Measurements from ENCODE around the gene CDK11B.

The CDK11B gene

GRCh38 chr1:1599935-1600860 lies 58.6 kb downstream of the CDK11B start, which contains the start of gene FNDC10:
Gene FNDC10 (minus strand): TSS chr1:1600135. CDS start chr1:1600015, 120 bp downstream.
- TF ChIP-seq CTCF (IDR thresholded peaks at IDR 0.05; ENCODE audit: low read depth, low read length) = no peak
- Histone ChIP-seq H3K36me3 (no peaks in the 10 kb centered on the region), H3K4me3 (ENCODE audit: low read depth, low read length) (peak within 1 kb of the TSS; percentile 36), H3K4me1 (peaks cover 20% of the 10 kb centered on the region), H3K9me3 (no peaks in the 10 kb centered on the region), H3K27me3 (peaks cover 4% of the 10 kb centered on the region)
- DNase-seq = no peak

GRCh38 chr1:1599030-1599934 lies 59.5 kb downstream of the CDK11B start:
- Histone ChIP-seq H3K27me3 (peaks cover 4% of the 10 kb centered on the region), H3K4me3 (ENCODE audit: low read depth, low read length) (no peak overlapping the region), H3K9me3 (no peaks in the 10 kb centered on the region), H3K4me1 (peaks cover 20% of the 10 kb centered on the region), H3K36me3 (no peaks in the 10 kb centered on the region)
- peak; percentile 68 for DNase-seq
- TF ChIP-seq CTCF (IDR thresholded peaks at IDR 0.05; ENCODE audit: low read depth, low read length) = no peak

- no peak for TF ChIP-seq CTCF (IDR thresholded peaks at IDR 0.05; ENCODE audit: low read depth, low read length)
- H3K9me3 ChIP-seq = no peaks in the 10 kb centered on the region
- no peaks in the 10 kb centered on the region for H3K36me3 ChIP-seq
- no peak for DNase-seq
- peaks cover 4% of the 10 kb centered on the region for H3K27me3 ChIP-seq
- H3K4me1 ChIP-seq = peaks cover 18% of the 10 kb centered on the region
- H3K4me3 ChIP-seq (ENCODE audit: low read depth, low read length) = no peak overlapping the region
These were observed 60.1 kb downstream of the CDK11B start for GRCh38 chr1:1598720-1599029.

GRCh38 chr1:1598051-1598719 lies 60.6 kb downstream of the CDK11B start:
- no peaks in the 10 kb centered on the region for H3K36me3 ChIP-seq
- no peak for DNase-seq
- peaks cover 4% of the 10 kb centered on the region for H3K27me3 ChIP-seq
- no peak overlapping the region for H3K4me3 ChIP-seq (ENCODE audit: low read depth, low read length)
- TF ChIP-seq CTCF (IDR thresholded peaks at IDR 0.05; ENCODE audit: low read depth, low read length) = no peak
- H3K4me1 ChIP-seq = peaks cover 13% of the 10 kb centered on the region
- H3K9me3 ChIP-seq = no peaks in the 10 kb centered on the region

GRCh38 chr1:1597275-1597930 lies 61.4 kb downstream of the CDK11B start:
- Histone ChIP-seq H3K36me3 (no peaks in the 10 kb centered on the region), H3K27me3 (peaks cover 4% of the 10 kb centered on the region), H3K4me3 (ENCODE audit: low read depth, low read length) (no peak overlapping the region), H3K9me3 (no peaks in the 10 kb centered on the region), H3K4me1 (peaks cover 10% of the 10 kb centered on the region)
- peak; percentile 54 for TF ChIP-seq CTCF (IDR thresholded peaks at IDR 0.05; ENCODE audit: low read depth, low read length)
- peak; percentile 62 for DNase-seq
